GM23338 (cell line): ENCODE data around the gene SON. TPM values are rescaled to one million over a fixed set of nuclear protein-coding genes. Genes with fewer than 3 reads are reported as not detected.

Experiments used
- ATAC-seq: fragments of 200-7000 bp; cut with Tn5 transposase; 3 replicates; pipeline ENCODE4 v1.9.1; 2020
- DNase-seq: peaks from one replicate; pipeline ENCODE4 v3.0.0-alpha.2; 2015; ENCODE audit warnings: low spot score
- H2AFZ ChIP-seq: fragments of 200-600 bp; sonication (generic); 2 replicates; pipeline ENCODE4 v1.8.0; 2016; ENCODE audit warnings: antibody characterized with exemption, mild to moderate bottlenecking, moderate library complexity
- H3F3A ChIP-seq: fragments of 200-600 bp; sonication (generic); replicated peaks from 2 replicates; pipeline ENCODE4 v1.8.0; 2017; ENCODE audit warnings: antibody characterized with exemption, mixed run types, low read depth
- H3K27ac ChIP-seq: fragments of 200-600 bp; sonication (generic); 2 replicates; pipeline ENCODE4 v1.6.1; 2016; ENCODE audit warnings: low read depth
- H3K27me3 ChIP-seq: fragments of 200-600 bp; sonication (generic); 2 replicates; pipeline ENCODE4 v1.8.0; 2016; ENCODE audit warnings: mild to moderate bottlenecking, mixed run types, moderate library complexity; ENCODE audit not compliant: insufficient read depth
- H3K36me3 ChIP-seq: fragments of 200-600 bp; sonication (generic); 2 replicates; pipeline ENCODE4 v1.8.0; 2016; ENCODE audit warnings: mild to moderate bottlenecking; ENCODE audit not compliant: insufficient read depth
- H3K4me1 ChIP-seq: fragments of 200-600 bp; sonication (generic); 2 replicates; pipeline ENCODE4 v1.8.0; 2016; ENCODE audit warnings: mild to moderate bottlenecking, moderate library complexity; ENCODE audit not compliant: insufficient read depth
- H3K4me2 ChIP-seq: fragments of 200-600 bp; sonication (generic); 2 replicates; pipeline ENCODE4 v1.7.1; 2017; ENCODE audit warnings: mixed run types
- H3K4me3 ChIP-seq: fragments of 200-600 bp; sonication (generic); 2 replicates; pipeline ENCODE4 v1.6.1; 2016; ENCODE audit warnings: mixed run types
- H3K79me2 ChIP-seq: fragments of 200-600 bp; sonication (generic); replicated peaks from 2 replicates; pipeline ENCODE4 v1.8.0; 2017; ENCODE audit warnings: mild to moderate bottlenecking; ENCODE audit not compliant: insufficient read depth
- H3K9me2 ChIP-seq: fragments of 200-600 bp; sonication (generic); 2 replicates; pipeline ENCODE4 v1.8.0; 2017; ENCODE audit not compliant: insufficient read depth
- H4K20me1 ChIP-seq: fragments of 200-600 bp; sonication (generic); replicated peaks from 2 replicates; pipeline ENCODE4 v1.8.0; 2017; ENCODE audit warnings: mild to moderate bottlenecking; ENCODE audit not compliant: insufficient read depth
- H3K27ac Mint-ChIP-seq: 2 replicates; pipeline ENCODE4 v1.8.0; 2020; ENCODE audit warnings: inconsistent platforms, mild to moderate bottlenecking, moderate library complexity, mixed read lengths
- H3K27me3 Mint-ChIP-seq: 3 replicates; pipeline ENCODE4 v1.8.0; 2022; ENCODE audit warnings: low read depth, mild to moderate bottlenecking, moderate library complexity, mixed read lengths, inconsistent platforms; ENCODE audit not compliant: insufficient read depth, poor library complexity
- H3K36me3 Mint-ChIP-seq: 3 replicates; pipeline ENCODE4 v1.8.0; 2021; ENCODE audit warnings: low read depth, mild to moderate bottlenecking, inconsistent platforms, moderate library complexity, mixed read lengths
- H3K4me1 Mint-ChIP-seq: 3 replicates; pipeline ENCODE4 v1.8.0; 2020; ENCODE audit warnings: mild to moderate bottlenecking, inconsistent platforms, mixed read lengths
- H3K4me3 Mint-ChIP-seq: 3 replicates; pipeline ENCODE4 v1.8.0; 2021; ENCODE audit warnings: moderate library complexity, mild to moderate bottlenecking, inconsistent platforms, mixed read lengths
- H3K9me3 Mint-ChIP-seq: 3 replicates; pipeline ENCODE4 v1.8.0; 2020; ENCODE audit warnings: moderate library complexity, mild to moderate bottlenecking, inconsistent platforms, mixed read lengths
- EZH2 ChIP-seq: fragments of 200-600 bp; sonication (generic); IDR thresholded peaks from one replicate; pipeline ENCODE4 v1.8.0; 2017; ENCODE audit warnings: antibody characterized with exemption, mild to moderate bottlenecking, low read depth; ENCODE audit not compliant: unreplicated experiment
- EZH2phosphoT487 ChIP-seq: fragments of 200-600 bp; sonication (generic); IDR thresholded peaks from one replicate; pipeline ENCODE4 v1.8.1; 2018; ENCODE audit warnings: antibody characterized with exemption; ENCODE audit not compliant: unreplicated experiment
- JUNB ChIP-seq: IDR thresholded peaks from one replicate; pipeline ENCODE4 v1.6.1; 2016; ENCODE audit warnings: antibody characterized with exemption; ENCODE audit not compliant: unreplicated experiment
- NANOG ChIP-seq: IDR thresholded peaks from 2 replicates; pipeline ENCODE4 v1.6.1; 2016; ENCODE audit warnings: antibody characterized with exemption, borderline replicate concordance
- STAT1 ChIP-seq: IDR thresholded peaks from one replicate; pipeline ENCODE4 v1.6.1; 2016; ENCODE audit warnings: antibody characterized with exemption; ENCODE audit not compliant: unreplicated experiment
- ZNF114 ChIP-seq: fragments of 250-450 bp; sonication (Bioruptor Pico); IDR thresholded peaks from 2 replicates; pipeline ENCODE4 v1.5.0; 2020; ENCODE audit warnings: mild to moderate bottlenecking, moderate library complexity
- ZNF331 ChIP-seq: fragments of 250-450 bp; sonication (Bioruptor Pico); IDR thresholded peaks from 2 replicates; pipeline ENCODE4 v1.5.0; 2020; ENCODE audit warnings: low read depth, mild to moderate bottlenecking, moderate library complexity
- polyA plus RNA-seq: library from polyadenylated mRNA; unstranded; fragments of >200 nt; fragmentation: Nextera tagmentation; extraction: Ambion mirVana; gene quantifications from 2 replicates; pipeline ENCODE4 v1.2.1, GENCODE V29; 2016
- total RNA-seq: library from RNA; depleted of rRNA; stranded (reverse); fragments of >200 nt; shearing (Covaris generic); gene quantifications from 2 replicates; pipeline ENCODE4 v1.2.3, GENCODE V29; 2014
- TF ChIP-seq, protein P1 (sequence below): IDR thresholded peaks from one replicate; pipeline ENCODE4 v1.6.1; 2018; ENCODE audit warnings: antibody characterized with exemption; ENCODE audit not compliant: unreplicated experiment
- TF ChIP-seq, protein P2 (sequence below): fragments of 250-450 bp; sonication (Bioruptor Pico); IDR thresholded peaks from 2 replicates; pipeline ENCODE4 v1.5.0; 2020; ENCODE audit warnings: mild to moderate bottlenecking, moderate library complexity

The SON gene
- total and polyA plus RNA-seq, 2 experiments from 2014 or later: 361 to 1,421 TPM

DNA sequence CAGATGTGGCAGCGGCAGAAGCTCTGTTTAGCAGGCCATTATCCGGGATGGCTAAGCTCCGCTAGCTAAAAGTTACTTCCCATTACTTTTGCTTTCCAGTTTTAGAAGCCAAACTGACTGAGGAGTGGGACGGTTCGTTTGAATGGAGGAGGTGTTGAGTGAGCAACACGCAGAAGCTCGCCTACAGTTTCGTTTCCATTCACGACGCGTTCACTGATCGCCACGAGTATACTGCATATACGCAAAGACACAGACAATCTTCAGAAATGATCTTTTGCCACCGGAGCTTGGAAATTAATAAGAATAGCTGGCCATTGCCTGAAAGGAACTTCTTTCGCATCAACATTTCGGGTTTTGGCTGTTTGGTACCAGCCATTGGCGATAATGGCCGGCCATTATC is 14.6 kb downstream of the SON start (continued):
- TF ChIP-seq ZNF114 (CRISPR knock-in tag) (no peak), ZNF331 (CRISPR knock-in tag) (no peak), EZH2phosphoT487 (no peak), JUNB (no peak)
- TF ChIP-seq, protein P1, sequence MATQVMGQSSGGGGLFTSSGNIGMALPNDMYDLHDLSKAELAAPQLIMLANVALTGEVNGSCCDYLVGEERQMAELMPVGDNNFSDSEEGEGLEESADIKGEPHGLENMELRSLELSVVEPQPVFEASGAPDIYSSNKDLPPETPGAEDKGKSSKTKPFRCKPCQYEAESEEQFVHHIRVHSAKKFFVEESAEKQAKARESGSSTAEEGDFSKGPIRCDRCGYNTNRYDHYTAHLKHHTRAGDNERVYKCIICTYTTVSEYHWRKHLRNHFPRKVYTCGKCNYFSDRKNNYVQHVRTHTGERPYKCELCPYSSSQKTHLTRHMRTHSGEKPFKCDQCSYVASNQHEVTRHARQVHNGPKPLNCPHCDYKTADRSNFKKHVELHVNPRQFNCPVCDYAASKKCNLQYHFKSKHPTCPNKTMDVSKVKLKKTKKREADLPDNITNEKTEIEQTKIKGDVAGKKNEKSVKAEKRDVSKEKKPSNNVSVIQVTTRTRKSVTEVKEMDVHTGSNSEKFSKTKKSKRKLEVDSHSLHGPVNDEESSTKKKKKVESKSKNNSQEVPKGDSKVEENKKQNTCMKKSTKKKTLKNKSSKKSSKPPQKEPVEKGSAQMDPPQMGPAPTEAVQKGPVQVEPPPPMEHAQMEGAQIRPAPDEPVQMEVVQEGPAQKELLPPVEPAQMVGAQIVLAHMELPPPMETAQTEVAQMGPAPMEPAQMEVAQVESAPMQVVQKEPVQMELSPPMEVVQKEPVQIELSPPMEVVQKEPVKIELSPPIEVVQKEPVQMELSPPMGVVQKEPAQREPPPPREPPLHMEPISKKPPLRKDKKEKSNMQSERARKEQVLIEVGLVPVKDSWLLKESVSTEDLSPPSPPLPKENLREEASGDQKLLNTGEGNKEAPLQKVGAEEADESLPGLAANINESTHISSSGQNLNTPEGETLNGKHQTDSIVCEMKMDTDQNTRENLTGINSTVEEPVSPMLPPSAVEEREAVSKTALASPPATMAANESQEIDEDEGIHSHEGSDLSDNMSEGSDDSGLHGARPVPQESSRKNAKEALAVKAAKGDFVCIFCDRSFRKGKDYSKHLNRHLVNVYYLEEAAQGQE: no peak

DNA sequence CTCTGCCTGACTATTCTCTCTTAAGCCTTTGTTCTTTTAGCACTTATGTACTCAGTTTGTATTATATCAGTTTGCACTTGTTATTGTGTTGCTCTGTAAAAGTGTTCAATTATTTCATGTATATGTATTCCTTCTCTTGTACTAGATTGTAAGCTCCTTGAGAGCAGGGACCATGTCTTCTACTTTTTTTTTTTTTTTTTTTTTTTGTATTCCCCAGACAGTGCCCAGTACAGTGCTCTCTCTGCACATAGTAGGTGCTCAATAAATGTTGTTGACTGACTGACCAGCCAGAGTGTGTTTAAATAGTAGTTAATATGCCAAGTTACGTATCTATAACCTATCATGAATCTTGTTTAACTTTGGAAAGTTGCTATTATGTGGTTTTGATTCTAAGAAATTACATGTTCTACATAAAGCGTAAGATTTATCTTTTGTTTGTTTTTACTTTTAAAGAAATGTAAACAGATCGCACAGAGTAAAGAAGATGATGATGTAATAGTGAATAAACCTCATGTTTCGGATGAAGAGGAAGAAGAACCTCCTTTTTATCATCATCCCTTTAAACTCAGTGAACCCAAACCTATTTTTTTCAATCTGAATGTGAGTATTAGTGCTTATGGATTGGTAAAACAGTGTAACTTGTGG is 16.1 kb downstream of the SON start:
- Histone ChIP-seq H2AFZ (no peak overlapping the region), H3K4me1 (no peaks in the 10 kb centered on the region), H3K4me2 (no peak overlapping the region), H3K27me3 (no peaks in the 10 kb centered on the region), H3F3A (no peaks in the 10 kb centered on the region; the same call in 1 of the 2 replicates), H3K9me2 (no peaks in the 10 kb centered on the region), H3K36me3 (peaks cover 75% of the 10 kb centered on the region), H3K27ac (0 out of 2 replicates have a peak overlapping the region, but pooled peaks have one; percentile 8), H4K20me1 (peaks cover 46% of the 10 kb centered on the region), H3K4me3 (no peak overlapping the region), H3K79me2 (peaks cover 83% of the 10 kb centered on the region)
- Mint-ChIP-seq H3K4me1 (no peaks in the 10 kb centered on the region; the same call in 2 of the 3 replicates), H3K27me3 (no peaks in the 10 kb centered on the region), H3K27ac (no peak overlapping the region), H3K36me3 (peaks cover 86% of the 10 kb centered on the region), H3K4me3 (no peak overlapping the region), H3K9me3 (no peaks in the 10 kb centered on the region)
- no peak for ATAC-seq
- DNase-seq: no peak
- TF ChIP-seq ZNF331 (CRISPR knock-in tag) (no peak), ZNF114 (CRISPR knock-in tag) (no peak), NANOG (no peak), STAT1 (no peak), JUNB (no peak), EZH2 (no peak)
- TF ChIP-seq, protein P2, sequence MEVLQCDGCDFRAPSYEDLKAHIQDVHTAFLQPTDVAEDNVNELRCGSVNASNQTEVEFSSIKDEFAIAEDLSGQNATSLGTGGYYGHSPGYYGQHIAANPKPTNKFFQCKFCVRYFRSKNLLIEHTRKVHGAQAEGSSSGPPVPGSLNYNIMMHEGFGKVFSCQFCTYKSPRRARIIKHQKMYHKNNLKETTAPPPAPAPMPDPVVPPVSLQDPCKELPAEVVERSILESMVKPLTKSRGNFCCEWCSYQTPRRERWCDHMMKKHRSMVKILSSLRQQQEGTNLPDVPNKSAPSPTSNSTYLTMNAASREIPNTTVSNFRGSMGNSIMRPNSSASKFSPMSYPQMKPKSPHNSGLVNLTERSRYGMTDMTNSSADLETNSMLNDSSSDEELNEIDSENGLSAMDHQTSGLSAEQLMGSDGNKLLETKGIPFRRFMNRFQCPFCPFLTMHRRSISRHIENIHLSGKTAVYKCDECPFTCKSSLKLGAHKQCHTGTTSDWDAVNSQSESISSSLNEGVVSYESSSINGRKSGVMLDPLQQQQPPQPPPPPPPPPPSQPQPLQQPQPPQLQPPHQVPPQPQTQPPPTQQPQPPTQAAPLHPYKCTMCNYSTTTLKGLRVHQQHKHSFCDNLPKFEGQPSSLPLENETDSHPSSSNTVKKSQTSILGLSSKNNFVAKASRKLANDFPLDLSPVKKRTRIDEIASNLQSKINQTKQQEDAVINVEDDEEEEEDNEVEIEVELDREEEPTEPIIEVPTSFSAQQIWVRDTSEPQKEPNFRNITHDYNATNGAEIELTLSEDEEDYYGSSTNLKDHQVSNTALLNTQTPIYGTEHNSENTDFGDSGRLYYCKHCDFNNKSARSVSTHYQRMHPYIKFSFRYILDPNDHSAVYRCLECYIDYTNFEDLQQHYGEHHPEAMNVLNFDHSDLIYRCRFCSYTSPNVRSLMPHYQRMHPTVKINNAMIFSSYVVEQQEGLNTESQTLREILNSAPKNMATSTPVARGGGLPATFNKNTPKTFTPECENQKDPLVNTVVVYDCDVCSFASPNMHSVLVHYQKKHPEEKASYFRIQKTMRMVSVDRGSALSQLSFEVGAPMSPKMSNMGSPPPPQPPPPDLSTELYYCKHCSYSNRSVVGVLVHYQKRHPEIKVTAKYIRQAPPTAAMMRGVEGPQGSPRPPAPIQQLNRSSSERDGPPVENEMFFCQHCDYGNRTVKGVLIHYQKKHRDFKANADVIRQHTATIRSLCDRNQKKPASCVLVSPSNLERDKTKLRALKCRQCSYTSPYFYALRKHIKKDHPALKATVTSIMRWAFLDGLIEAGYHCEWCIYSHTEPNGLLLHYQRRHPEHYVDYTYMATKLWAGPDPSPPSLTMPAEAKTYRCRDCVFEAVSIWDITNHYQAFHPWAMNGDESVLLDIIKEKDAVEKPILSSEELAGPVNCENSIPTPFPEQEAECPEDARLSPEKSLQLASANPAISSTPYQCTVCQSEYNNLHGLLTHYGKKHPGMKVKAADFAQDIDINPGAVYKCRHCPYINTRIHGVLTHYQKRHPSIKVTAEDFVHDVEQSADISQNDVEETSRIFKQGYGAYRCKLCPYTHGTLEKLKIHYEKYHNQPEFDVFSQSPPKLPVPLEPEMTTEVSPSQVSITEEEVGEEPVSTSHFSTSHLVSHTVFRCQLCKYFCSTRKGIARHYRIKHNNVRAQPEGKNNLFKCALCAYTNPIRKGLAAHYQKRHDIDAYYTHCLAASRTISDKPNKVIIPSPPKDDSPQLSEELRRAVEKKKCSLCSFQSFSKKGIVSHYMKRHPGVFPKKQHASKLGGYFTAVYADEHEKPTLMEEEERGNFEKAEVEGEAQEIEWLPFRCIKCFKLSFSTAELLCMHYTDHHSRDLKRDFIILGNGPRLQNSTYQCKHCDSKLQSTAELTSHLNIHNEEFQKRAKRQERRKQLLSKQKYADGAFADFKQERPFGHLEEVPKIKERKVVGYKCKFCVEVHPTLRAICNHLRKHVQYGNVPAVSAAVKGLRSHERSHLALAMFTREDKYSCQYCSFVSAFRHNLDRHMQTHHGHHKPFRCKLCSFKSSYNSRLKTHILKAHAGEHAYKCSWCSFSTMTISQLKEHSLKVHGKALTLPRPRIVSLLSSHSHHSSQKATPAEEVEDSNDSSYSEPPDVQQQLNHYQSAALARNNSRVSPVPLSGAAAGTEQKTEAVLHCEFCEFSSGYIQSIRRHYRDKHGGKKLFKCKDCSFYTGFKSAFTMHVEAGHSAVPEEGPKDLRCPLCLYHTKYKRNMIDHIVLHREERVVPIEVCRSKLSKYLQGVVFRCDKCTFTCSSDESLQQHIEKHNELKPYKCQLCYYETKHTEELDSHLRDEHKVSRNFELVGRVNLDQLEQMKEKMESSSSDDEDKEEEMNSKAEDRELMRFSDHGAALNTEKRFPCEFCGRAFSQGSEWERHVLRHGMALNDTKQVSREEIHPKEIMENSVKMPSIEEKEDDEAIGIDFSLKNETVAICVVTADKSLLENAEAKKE (CRISPR knock-in tag): no peak
- TF ChIP-seq, protein P1: no peak
